OCI-LY7 (cell line): ENCODE results near the gene FANCE. TPM values are rescaled to one million over a fixed set of nuclear protein-coding genes. Genes with fewer than 3 reads are reported as not detected.

Experiments used
- BruUV-seq: library from RNA; stranded (reverse); fragments of 400-500 nt; replicated peaks from 2 replicates; lab custom pipeline; 2021; lab: Mats Ljungman, UMichigan
- CTCF ChIA-PET: fragments of 300-600 bp; sonication (Branson Sonifier 250); formaldehyde crosslinking; loops from one replicate; lab custom pipeline; 2022; ENCODE audit warnings: antibody characterized with exemption; ENCODE audit not compliant: unreplicated experiment; lab: Charles Lee
- POLR2A ChIA-PET: fragments of 300-600 bp; sonication (Branson Sonifier 250); formaldehyde crosslinking; loops from one replicate; lab custom pipeline; 2022; ENCODE audit warnings: antibody characterized with exemption; lab: Charles Lee
- DNase-seq: peaks from one replicate; pipeline ENCODE4 v3.0.0-alpha.2; 2015; ENCODE audit warnings: low spot score
- H2AFZ ChIP-seq: fragments of 200-600 bp; sonication (generic), shearing (Covaris generic); 2 replicates; pipeline ENCODE4 v1.6.1; 2014; ENCODE audit warnings: mild to moderate bottlenecking, antibody characterized with exemption, low read length, moderate library complexity
- H3K27ac ChIP-seq: fragments of 200-600 bp; sonication (generic); 2 replicates; pipeline ENCODE4 v1.5.1; 2014; ENCODE audit warnings: mixed run types, low read depth, mild to moderate bottlenecking, moderate library complexity, low read length, inconsistent platforms; ENCODE audit not compliant: poor library complexity, severe bottlenecking
- H3K36me3 ChIP-seq: fragments of 200-600 bp; sonication (generic); 2 replicates; pipeline ENCODE4 v1.6.1; 2014; ENCODE audit warnings: mild to moderate bottlenecking, antibody characterized with exemption, low read length, moderate library complexity, mixed read lengths; ENCODE audit not compliant: insufficient read depth
- H3K4me1 ChIP-seq: fragments of 200-600 bp; sonication (generic); 2 replicates; pipeline ENCODE4 v1.5.1; 2014; ENCODE audit warnings: mild to moderate bottlenecking, low read length; ENCODE audit not compliant: insufficient read depth, poor library complexity, severe bottlenecking
- H3K4me2 ChIP-seq: fragments of 200-600 bp; sonication (generic); 2 replicates; pipeline ENCODE4 v1.6.1; 2014; ENCODE audit warnings: mild to moderate bottlenecking, low read length
- H3K4me3 ChIP-seq: fragments of 200-600 bp; sonication (generic); 2 replicates; pipeline ENCODE4 v1.5.1; 2014; ENCODE audit warnings: mild to moderate bottlenecking, low read depth, low read length; ENCODE audit not compliant: poor library complexity, severe bottlenecking
- H3K79me2 ChIP-seq: fragments of 200-600 bp; sonication (generic); 2 replicates; pipeline ENCODE4 v1.6.1; 2016; ENCODE audit warnings: low read depth, mild to moderate bottlenecking, low read length, moderate library complexity, mixed read lengths; ENCODE audit not compliant: insufficient read depth
- H3K9me2 ChIP-seq: fragments of 200-600 bp; sonication (generic); 2 replicates; pipeline ENCODE4 v1.6.1; 2016; ENCODE audit warnings: mild to moderate bottlenecking, low read length, mixed read lengths; ENCODE audit not compliant: insufficient read depth
- H3K9me3 ChIP-seq: fragments of 200-600 bp; sonication (generic); 2 replicates; pipeline ENCODE4 v1.6.1; 2014; ENCODE audit warnings: mild to moderate bottlenecking, mixed run types, low read length, mixed read lengths
- H4K20me1 ChIP-seq: fragments of 200-600 bp; sonication (generic); 2 replicates; pipeline ENCODE4 v1.6.1; 2014; ENCODE audit warnings: mild to moderate bottlenecking, antibody characterized with exemption, low read length, moderate library complexity, mixed read lengths; ENCODE audit not compliant: insufficient read depth
- EZH2phosphoT487 ChIP-seq: fragments of 200-600 bp; sonication (generic); IDR thresholded peaks from 2 replicates; pipeline ENCODE4 v1.6.1; 2018; ENCODE audit warnings: low read depth, borderline replicate concordance, mild to moderate bottlenecking, mixed run types, antibody characterized with exemption, low read length, moderate library complexity, mixed read lengths
- intact Hi-C: fragments of 100-400 bp; cut with micrococcal nuclease; formaldehyde crosslinking; loops from one replicate; pipeline ENCODE4 v1.10.0; 2022; ENCODE audit not compliant: unreplicated experiment
- total RNA-seq, 2 experiments: library from RNA; depleted of rRNA in 1 of 2; stranded (reverse); fragments of >200 nt in 1 of 2; shearing (Covaris generic) in 1 of 2; gene quantifications; 2 replicates each; pipeline ENCODE4 v1.2.3, GENCODE V29; 2014 to 2022
- TF ChIP-seq, protein P1 (sequence below): fragments of 200-600 bp; sonication (generic); conservative IDR thresholded peaks from 2 replicates; pipeline ENCODE4 v1.5.1; 2014; ENCODE audit warnings: mild to moderate bottlenecking, antibody characterized with exemption, low read length, moderate library complexity, mixed read lengths

The FANCE gene
- total RNA-seq, 2 experiments from 2014 or later = 14.4 to 17.4 TPM

DNA sequence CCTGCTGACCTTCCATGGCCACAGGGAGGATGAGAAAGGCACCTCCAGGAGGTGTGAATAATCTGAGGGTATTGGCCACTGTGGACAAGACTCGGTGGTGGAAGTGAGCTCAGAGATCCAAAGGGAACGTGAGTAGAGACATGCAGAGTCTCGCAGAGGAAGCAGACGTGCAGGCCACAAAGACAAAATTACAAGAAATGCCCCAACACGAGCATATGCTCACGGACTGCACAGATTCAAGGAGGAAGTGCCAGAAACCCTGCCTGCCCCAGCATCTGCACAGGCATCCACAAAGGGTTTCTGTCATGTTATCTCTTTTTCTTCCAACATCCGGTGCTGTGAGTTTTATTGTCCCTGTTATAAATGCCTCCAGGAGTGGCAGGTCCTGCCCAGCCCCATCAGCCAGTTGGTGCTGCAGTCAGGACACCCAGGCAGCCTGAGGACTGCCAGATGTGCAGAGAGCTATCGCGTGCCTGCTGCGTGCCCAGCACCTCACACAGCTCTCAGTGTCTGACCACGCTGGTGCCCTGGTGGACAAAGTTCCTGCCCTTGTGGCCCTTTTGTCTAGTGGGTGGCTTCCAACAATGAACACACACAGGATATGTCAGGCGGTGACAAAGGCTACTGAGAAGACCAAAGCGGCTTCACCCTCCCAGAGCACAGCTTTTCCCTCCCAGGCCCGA lies 34.0 kb upstream of the FANCE start:
- ChIA-PET POLR2A (no interaction called here), CTCF (no interaction called here)
- Histone ChIP-seq H3K79me2 (no peaks in the 10 kb centered on the region), H3K9me3 (no peaks in the 10 kb centered on the region), H3K4me2 (no peak overlapping the region), H2AFZ (no peak overlapping the region), H3K27ac (no peak overlapping the region), H4K20me1 (no peaks in the 10 kb centered on the region), H3K36me3 (0 out of 2 replicates have a peak, but pooled peaks cover 5% of the 10 kb centered on the region), H3K9me2 (no peaks in the 10 kb centered on the region), H3K4me3 (no peak overlapping the region), H3K4me1 (peaks cover 10% of the 10 kb centered on the region)
- no TSS peak for BruUV-seq
- DNase-seq = no peak
- no peak for TF ChIP-seq EZH2phosphoT487
- TF ChIP-seq, protein P1, sequence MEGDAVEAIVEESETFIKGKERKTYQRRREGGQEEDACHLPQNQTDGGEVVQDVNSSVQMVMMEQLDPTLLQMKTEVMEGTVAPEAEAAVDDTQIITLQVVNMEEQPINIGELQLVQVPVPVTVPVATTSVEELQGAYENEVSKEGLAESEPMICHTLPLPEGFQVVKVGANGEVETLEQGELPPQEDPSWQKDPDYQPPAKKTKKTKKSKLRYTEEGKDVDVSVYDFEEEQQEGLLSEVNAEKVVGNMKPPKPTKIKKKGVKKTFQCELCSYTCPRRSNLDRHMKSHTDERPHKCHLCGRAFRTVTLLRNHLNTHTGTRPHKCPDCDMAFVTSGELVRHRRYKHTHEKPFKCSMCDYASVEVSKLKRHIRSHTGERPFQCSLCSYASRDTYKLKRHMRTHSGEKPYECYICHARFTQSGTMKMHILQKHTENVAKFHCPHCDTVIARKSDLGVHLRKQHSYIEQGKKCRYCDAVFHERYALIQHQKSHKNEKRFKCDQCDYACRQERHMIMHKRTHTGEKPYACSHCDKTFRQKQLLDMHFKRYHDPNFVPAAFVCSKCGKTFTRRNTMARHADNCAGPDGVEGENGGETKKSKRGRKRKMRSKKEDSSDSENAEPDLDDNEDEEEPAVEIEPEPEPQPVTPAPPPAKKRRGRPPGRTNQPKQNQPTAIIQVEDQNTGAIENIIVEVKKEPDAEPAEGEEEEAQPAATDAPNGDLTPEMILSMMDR = no peak
- intact Hi-C loops = no loop called here

- POLR2A ChIA-PET = interaction anchor here (0.8 to 0.9 kb wide), 2 partner anchors 10 to 28 kb away, joined by 3 to 4 read pairs; no protein-coding TSS in a partner anchor
- Histone ChIP-seq H3K9me3 (no peaks in the 10 kb centered on the region), H2AFZ (no peak overlapping the region), H3K4me2 (no peak overlapping the region), H3K9me2 (no peaks in the 10 kb centered on the region), H4K20me1 (no peaks in the 10 kb centered on the region), H3K36me3 (peaks cover 6% of the 10 kb centered on the region; the same call in 1 of the 2 replicates), H3K4me1 (peaks cover 10% of the 10 kb centered on the region), H3K4me3 (no peak overlapping the region), H3K79me2 (no peaks in the 10 kb centered on the region), H3K27ac (no peak overlapping the region)
- CTCF ChIA-PET = no interaction called here
- no peak for TF ChIP-seq EZH2phosphoT487
- TF ChIP-seq, protein P1 = peak; percentile 62
- DNase-seq = peak; percentile 52
- no TSS peak for BruUV-seq
- intact Hi-C loops = no loop called here
Observed at GRCh38 chr6:35419417-35419816, 32.7 kb upstream of the FANCE start.

DNA sequence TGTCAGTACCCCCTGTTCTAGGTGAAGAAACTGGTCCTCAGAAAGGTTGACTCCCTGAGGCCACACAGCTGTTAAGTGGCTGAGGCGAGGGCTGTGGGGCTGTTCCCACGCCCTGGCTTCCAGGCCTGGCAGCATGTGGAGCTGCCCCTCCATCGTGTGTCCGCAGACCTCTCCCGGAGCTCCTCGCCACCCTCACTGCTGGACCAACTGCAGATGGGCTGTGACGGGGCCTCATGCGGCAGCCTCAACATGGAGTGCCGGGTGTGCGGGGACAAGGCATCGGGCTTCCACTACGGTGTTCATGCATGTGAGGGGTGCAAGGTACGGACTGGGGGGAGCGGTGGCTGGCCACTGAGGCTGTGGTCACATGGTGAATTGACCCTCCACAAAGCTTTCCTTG lies 32.2 kb upstream of the FANCE start:
- no TSS peak for BruUV-seq
- ChIA-PET POLR2A (interaction anchor here (0.8 kb wide), 1 partner anchor 11 kb away, joined by 4 read pairs; no protein-coding TSS in a partner anchor), CTCF (no interaction called here)
- no peaks in the 10 kb centered on the region for H3K9me2 ChIP-seq
- intact Hi-C loops = no loop called here
- no peak for DNase-seq
- no peak for TF ChIP-seq EZH2phosphoT487
- TF ChIP-seq, protein P1 = no peak
- H3K27ac ChIP-seq = no peak overlapping the region
- no peaks in the 10 kb centered on the region for H4K20me1 ChIP-seq
- peaks cover 9% of the 10 kb centered on the region for H3K4me1 ChIP-seq
- no peaks in the 10 kb centered on the region for H3K9me3 ChIP-seq
- no peak overlapping the region for H3K4me2 ChIP-seq
- H3K36me3 ChIP-seq = peaks cover 10% of the 10 kb centered on the region; the same call in 1 of the 2 replicates
- no peaks in the 10 kb centered on the region for H3K79me2 ChIP-seq
- H2AFZ ChIP-seq = no peak overlapping the region
- no peak overlapping the region for H3K4me3 ChIP-seq
